A549 (cell line): Measurements from ENCODE around the gene EP400. TPM values are rescaled to one million over a fixed set of nuclear protein-coding genes. Genes with fewer than 3 reads are reported as not detected.

Experiments used
- ATAC-seq, 2 experiments: fragments of 200-7000 bp in 1 of 2; fragments of >200 bp in 1 of 2; cut with Nextera tagmentation in 1 of 2; cut with Tn5 transposase in 1 of 2; 3 replicates each; pipeline versions ENCODE4 v1.8.0 to v1.9.1; 2018 to 2020; ENCODE audit warnings: mild to moderate bottlenecking in 1 of 2, moderate library complexity in 1 of 2
- CTCF ChIA-PET: fragments of 300-600 bp; sonication (Branson Sonifier 250); formaldehyde crosslinking; extraction: SDS; loops from one replicate; lab custom pipeline; 2021; ENCODE audit warnings: antibody characterized with exemption, inconsistent platforms; lab: Yijun Ruan, JAX
- POLR2A ChIA-PET: fragments of 350-600 bp; formaldehyde crosslinking; extraction: SDS; loops from one replicate; lab custom pipeline; 2021; ENCODE audit warnings: antibody characterized with exemption, inconsistent platforms; lab: Yijun Ruan, JAX
- DNase-seq, 2 experiments: peaks; one replicate each; pipeline versions ENCODE4 v3.0.0 to v3.0.0-alpha.2; 2011 to 2016; ENCODE audit warnings: low read depth in 1 of 2, low spot score in 1 of 2
- FAIRE-seq: peaks from 2 replicates; lab custom pipeline; 2011; peaks lifted over from hg19 to GRCh38; lab: Jason Lieb, UNC
- H3K27ac ChIP-seq, 2 experiments: fragments of >200 bp; sonication (Bioruptor Twin); formaldehyde crosslinking; 3 replicates each; pipeline ENCODE4 v1.5.1; 2016 to 2017
- H3K4me1 ChIP-seq: fragments of >200 bp; sonication (Bioruptor Twin); formaldehyde crosslinking; 3 replicates; pipeline ENCODE4 v1.6.1; 2016
- H3K4me2 ChIP-seq: fragments of >200 bp; sonication (Bioruptor Twin); formaldehyde crosslinking; 3 replicates; pipeline ENCODE4 v1.6.1; 2016
- H3K4me3 ChIP-seq: fragments of >200 bp; sonication (Bioruptor Twin); formaldehyde crosslinking; 3 replicates; pipeline ENCODE4 v1.5.1; 2016
- H3K9me3 ChIP-seq: fragments of >200 bp; sonication (Bioruptor Twin); formaldehyde crosslinking; 3 replicates; pipeline ENCODE4 v1.6.1; 2016
- FOSL2 ChIP-seq, 2 experiments: fragments of 450-650 bp in 1 of 2; fragments of >200 bp in 1 of 2; sonication (Bioruptor Twin) in 1 of 2; formaldehyde crosslinking; IDR thresholded peaks; 2 replicates each; pipeline versions ENCODE4 v1.5.0 to v1.6.1; 2016 to 2020; ENCODE audit warnings: mild to moderate bottlenecking in 1 of 2, moderate library complexity in 1 of 2
- JUNB ChIP-seq: fragments of >200 bp; sonication (Bioruptor Twin); formaldehyde crosslinking; IDR thresholded peaks from 2 replicates; pipeline ENCODE4 v1.6.1; 2016
- MAFK ChIP-seq: fragments of 450-650 bp; IDR thresholded peaks from 2 replicates; pipeline ENCODE4 v1.6.1; 2014; ENCODE audit not compliant: partially characterized antibody
- RAD21 ChIP-seq, 2 experiments: fragments of >200 bp in 1 of 2; sonication (Bioruptor Twin) in 1 of 2; formaldehyde crosslinking in 1 of 2; IDR thresholded peaks in 1 of 2; conservative IDR thresholded peaks in 1 of 2; 2 replicates in 1 of 2; 3 replicates in 1 of 2; pipeline ENCODE4 v1.6.1; 2012 to 2018; ENCODE audit warnings: inconsistent platforms in 1 of 2
- RCOR1 ChIP-seq: fragments of 150-350 bp; IDR thresholded peaks from 2 replicates; pipeline ENCODE4 v1.6.1; 2014; ENCODE audit warnings: antibody characterized with exemption, low read length, low read depth
- RNF2 ChIP-seq: fragments of 200-600 bp; sonication (generic); IDR thresholded peaks from 2 replicates; pipeline ENCODE4 v1.6.1; 2016; ENCODE audit warnings: low read depth, mild to moderate bottlenecking, antibody characterized with exemption, moderate library complexity, borderline replicate concordance
- TFCP2L1 ChIP-seq: fragments of 250-450 bp; sonication (Bioruptor Pico); IDR thresholded peaks from 2 replicates; pipeline ENCODE4 v1.5.0; 2021; ENCODE audit warnings: mild to moderate bottlenecking
- TP53 ChIP-seq: fragments of 250-450 bp; sonication (Bioruptor Pico); IDR thresholded peaks from 2 replicates; pipeline ENCODE4 v1.5.0; 2021; ENCODE audit warnings: mild to moderate bottlenecking, moderate library complexity
- ZC3H11A ChIP-seq: fragments of 450-650 bp; IDR thresholded peaks from 2 replicates; pipeline ENCODE4 v1.6.1; 2014; ENCODE audit warnings: antibody characterized with exemption, mild to moderate bottlenecking
- ZNF302 ChIP-seq: fragments of 250-450 bp; sonication (Bioruptor Pico); IDR thresholded peaks from 2 replicates; pipeline ENCODE4 v1.9.0; 2021; ENCODE audit warnings: inconsistent platforms, mild to moderate bottlenecking, moderate library complexity
- WGBS: methylation state at CpG from one replicate; pipeline ENCODE4 v1.1.6; 2017; ENCODE audit errors: missing lambda C conversion rate; 5-methylcytosine and 5-hydroxymethylcytosine counted together
- polyA plus RNA-seq, 4 experiments: library from polyadenylated mRNA; depleted of rRNA in 3 of 4; stranded (reverse); fragments of >200 nt; fragmentation: RNase III in 1 of 4; extraction: RNeasy Plus Mini Kit Qiagen cat#74134 plus additional on column Dnase treatment in 1 of 4; gene quantifications; 2 replicates in 3 of 4; 3 replicates in 1 of 4; pipeline ENCODE4 v1.2.3, GENCODE V29; 2011 to 2017
- TF ChIP-seq, protein P1 (sequence below): fragments of >200 bp; sonication (Bioruptor Twin); formaldehyde crosslinking; IDR thresholded peaks from 2 replicates; pipeline ENCODE4 v1.6.1; 2016
- TF ChIP-seq, protein P2 (sequence below): IDR thresholded peaks from 2 replicates; pipeline ENCODE4 v1.6.1; 2012
- TF ChIP-seq, protein P3 (sequence below): fragments of >200 bp; sonication (Bioruptor Twin); formaldehyde crosslinking; IDR thresholded peaks from 3 replicates; pipeline ENCODE4 v1.5.1; 2016
- TF ChIP-seq, protein P4 (sequence below): fragments of 200-600 bp; sonication (generic); IDR thresholded peaks from 2 replicates; pipeline ENCODE4 v1.6.1; 2016; ENCODE audit warnings: antibody characterized with exemption, mild to moderate bottlenecking, moderate library complexity
- TF ChIP-seq, protein P5 (sequence below): fragments of 250-450 bp; sonication (Bioruptor Pico); IDR thresholded peaks from 2 replicates; pipeline ENCODE4 v1.5.0; 2021; ENCODE audit warnings: mild to moderate bottlenecking, moderate library complexity, borderline replicate concordance

The EP400 gene
- polyA plus RNA-seq, 2 of the 4 experiments (the other 2 are of a cell fraction): 9.7 to 15.2 TPM

DNA sequence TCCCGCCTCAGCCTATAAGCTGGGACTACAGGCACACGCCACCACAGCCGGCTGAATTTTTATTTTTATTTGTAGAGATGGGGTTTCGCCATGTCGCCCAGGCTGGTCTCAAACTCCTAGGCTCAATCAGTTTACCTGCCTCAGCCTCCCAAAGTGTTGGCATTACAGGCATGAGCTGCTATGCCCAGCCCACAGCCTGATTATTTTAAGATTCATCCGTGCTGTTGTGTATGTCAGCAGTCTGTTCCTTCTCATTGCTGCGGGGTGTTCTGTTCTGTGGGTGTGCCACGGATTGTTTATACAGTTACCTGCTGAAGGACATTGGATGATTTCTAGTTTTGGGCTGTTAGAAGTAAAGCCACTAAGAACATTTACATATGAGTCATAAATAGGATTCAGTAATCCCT is 9.6 kb upstream of the EP400 start:
- ChIA-PET POLR2A (no interaction called here), CTCF (no interaction called here)
- no peak overlapping the region for H3K27ac ChIP-seq
- WGBS: 86% methylated on average over 8 of the region's 8 CpGs
- FAIRE-seq (no peak), ATAC-seq (no peak), DNase-seq (no peak)
- H3K9me3 ChIP-seq: no peaks in the 10 kb centered on the region
- no peak overlapping the region for H3K4me2 ChIP-seq
- H3K4me3 ChIP-seq: no peak overlapping the region
- TF ChIP-seq JUNB (no peak), ZC3H11A (no peak), FOSL2 (IDR thresholded peaks at IDR 0.05) (no peak), FOSL2 (CRISPR knock-in tag; IDR thresholded peaks at IDR 0.05) (peak; percentile 22; the same call in 1 of the 2 replicates)
- TF ChIP-seq, protein P1, sequence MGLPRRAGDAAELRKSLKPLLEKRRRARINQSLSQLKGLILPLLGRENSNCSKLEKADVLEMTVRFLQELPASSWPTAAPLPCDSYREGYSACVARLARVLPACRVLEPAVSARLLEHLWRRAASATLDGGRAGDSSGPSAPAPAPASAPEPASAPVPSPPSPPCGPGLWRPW: no peak
- H3K4me1 ChIP-seq: no peaks in the 10 kb centered on the region

DNA sequence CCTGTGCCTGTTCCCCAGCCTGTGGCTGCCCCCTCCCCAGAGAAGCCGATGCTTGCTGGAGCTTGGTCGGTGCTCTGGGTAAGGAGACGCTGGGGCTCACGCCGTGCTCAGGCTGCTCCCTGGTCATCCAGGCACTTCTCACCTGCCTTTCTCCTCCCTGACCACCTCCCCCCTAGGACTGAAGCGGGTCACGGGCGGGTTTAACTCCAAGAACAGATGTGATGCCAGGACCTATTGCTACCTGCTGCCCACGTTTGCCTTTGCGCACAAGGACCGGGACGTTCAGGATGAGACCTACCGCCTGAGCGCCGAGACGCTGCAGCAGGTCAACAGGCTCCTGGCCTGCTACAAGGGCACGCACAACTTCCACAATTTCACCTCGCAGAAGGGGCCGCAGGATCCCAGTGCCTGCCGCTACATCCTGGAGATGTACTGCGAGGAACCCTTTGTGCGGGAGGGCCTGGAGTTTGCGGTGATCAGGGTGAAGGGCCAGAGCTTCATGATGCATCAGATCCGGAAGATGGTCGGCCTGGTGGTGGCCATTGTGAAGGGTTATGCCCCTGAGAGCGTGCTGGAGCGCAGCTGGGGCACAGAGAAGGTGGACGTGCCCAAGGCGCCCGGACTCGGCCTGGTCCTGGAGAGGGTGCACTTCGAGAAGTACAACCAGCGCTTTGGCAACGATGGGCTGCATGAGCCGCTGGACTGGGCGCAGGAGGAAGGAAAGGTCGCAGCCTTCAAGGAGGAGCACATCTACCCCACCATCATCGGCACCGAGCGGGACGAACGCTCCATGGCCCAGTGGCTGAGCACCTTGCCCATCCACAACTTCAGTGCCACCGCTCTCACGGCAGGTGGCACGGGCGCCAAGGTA is 8.4 kb upstream of the EP400 start:
- 94% methylated on average over 46 of the region's 46 CpGs for WGBS
- no peak overlapping the region for H3K4me2 ChIP-seq
- ChIA-PET CTCF (no interaction called here), POLR2A (interaction anchor here (0.5 to 0.9 kb wide), 2 partner anchors 12 to 13 kb away, joined by 3 read pairs; partner anchors contain the start of gene PUS1)
- H3K4me1 ChIP-seq: no peaks in the 10 kb centered on the region
- no peak for DNase-seq
- no peak for FAIRE-seq
- no peak overlapping the region for H3K27ac ChIP-seq
- no peak overlapping the region for H3K4me3 ChIP-seq
- TF ChIP-seq, protein P2, sequence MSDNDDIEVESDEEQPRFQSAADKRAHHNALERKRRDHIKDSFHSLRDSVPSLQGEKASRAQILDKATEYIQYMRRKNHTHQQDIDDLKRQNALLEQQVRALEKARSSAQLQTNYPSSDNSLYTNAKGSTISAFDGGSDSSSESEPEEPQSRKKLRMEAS: no peak
- TF ChIP-seq ZNF302 (CRISPR knock-in tag) (no peak), RCOR1 (no peak), TFCP2L1 (CRISPR knock-in tag) (no peak), RNF2 (no peak), TP53 (CRISPR knock-in tag) (no peak), MAFK (no peak), RAD21 (conservative IDR thresholded peaks at IDR 0.05 in 1 of 2, IDR thresholded peaks at IDR 0.05 in 1 of 2) (no peak)
- TF ChIP-seq, protein P3, sequence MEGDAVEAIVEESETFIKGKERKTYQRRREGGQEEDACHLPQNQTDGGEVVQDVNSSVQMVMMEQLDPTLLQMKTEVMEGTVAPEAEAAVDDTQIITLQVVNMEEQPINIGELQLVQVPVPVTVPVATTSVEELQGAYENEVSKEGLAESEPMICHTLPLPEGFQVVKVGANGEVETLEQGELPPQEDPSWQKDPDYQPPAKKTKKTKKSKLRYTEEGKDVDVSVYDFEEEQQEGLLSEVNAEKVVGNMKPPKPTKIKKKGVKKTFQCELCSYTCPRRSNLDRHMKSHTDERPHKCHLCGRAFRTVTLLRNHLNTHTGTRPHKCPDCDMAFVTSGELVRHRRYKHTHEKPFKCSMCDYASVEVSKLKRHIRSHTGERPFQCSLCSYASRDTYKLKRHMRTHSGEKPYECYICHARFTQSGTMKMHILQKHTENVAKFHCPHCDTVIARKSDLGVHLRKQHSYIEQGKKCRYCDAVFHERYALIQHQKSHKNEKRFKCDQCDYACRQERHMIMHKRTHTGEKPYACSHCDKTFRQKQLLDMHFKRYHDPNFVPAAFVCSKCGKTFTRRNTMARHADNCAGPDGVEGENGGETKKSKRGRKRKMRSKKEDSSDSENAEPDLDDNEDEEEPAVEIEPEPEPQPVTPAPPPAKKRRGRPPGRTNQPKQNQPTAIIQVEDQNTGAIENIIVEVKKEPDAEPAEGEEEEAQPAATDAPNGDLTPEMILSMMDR: no peak
- TF ChIP-seq, protein P4, sequence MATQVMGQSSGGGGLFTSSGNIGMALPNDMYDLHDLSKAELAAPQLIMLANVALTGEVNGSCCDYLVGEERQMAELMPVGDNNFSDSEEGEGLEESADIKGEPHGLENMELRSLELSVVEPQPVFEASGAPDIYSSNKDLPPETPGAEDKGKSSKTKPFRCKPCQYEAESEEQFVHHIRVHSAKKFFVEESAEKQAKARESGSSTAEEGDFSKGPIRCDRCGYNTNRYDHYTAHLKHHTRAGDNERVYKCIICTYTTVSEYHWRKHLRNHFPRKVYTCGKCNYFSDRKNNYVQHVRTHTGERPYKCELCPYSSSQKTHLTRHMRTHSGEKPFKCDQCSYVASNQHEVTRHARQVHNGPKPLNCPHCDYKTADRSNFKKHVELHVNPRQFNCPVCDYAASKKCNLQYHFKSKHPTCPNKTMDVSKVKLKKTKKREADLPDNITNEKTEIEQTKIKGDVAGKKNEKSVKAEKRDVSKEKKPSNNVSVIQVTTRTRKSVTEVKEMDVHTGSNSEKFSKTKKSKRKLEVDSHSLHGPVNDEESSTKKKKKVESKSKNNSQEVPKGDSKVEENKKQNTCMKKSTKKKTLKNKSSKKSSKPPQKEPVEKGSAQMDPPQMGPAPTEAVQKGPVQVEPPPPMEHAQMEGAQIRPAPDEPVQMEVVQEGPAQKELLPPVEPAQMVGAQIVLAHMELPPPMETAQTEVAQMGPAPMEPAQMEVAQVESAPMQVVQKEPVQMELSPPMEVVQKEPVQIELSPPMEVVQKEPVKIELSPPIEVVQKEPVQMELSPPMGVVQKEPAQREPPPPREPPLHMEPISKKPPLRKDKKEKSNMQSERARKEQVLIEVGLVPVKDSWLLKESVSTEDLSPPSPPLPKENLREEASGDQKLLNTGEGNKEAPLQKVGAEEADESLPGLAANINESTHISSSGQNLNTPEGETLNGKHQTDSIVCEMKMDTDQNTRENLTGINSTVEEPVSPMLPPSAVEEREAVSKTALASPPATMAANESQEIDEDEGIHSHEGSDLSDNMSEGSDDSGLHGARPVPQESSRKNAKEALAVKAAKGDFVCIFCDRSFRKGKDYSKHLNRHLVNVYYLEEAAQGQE: no peak
- TF ChIP-seq, protein P5, sequence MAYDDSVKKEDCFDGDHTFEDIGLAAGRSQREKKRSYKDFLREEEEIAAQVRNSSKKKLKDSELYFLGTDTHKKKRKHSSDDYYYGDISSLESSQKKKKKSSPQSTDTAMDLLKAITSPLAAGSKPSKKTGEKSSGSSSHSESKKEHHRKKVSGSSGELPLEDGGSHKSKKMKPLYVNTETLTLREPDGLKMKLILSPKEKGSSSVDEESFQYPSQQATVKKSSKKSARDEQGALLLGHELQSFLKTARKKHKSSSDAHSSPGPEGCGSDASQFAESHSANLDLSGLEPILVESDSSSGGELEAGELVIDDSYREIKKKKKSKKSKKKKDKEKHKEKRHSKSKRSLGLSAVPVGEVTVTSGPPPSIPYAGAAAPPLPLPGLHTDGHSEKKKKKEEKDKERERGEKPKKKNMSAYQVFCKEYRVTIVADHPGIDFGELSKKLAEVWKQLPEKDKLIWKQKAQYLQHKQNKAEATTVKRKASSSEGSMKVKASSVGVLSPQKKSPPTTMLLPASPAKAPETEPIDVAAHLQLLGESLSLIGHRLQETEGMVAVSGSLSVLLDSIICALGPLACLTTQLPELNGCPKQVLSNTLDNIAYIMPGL (CRISPR knock-in tag): no peak
- ATAC-seq: no peak
- no peaks in the 10 kb centered on the region for H3K9me3 ChIP-seq
